Hematopoietic multipotent progenitor cell treated with erythropoietin and hydrocortisone succinate and interleukin-3 and kit ligand, for 6 days (in vitro differentiated cells): ENCODE results near the gene ATXN10.
A peak's percentile ranks its signal among the peaks of the same experiment; 100 is the strongest.
"Not testable (repeated sequence)": the region's sequence is repeated elsewhere in the genome, so short reads cannot be mapped to it uniquely, and the experiment has no call there.

ENCODE experiments used
- DNase-seq: peaks from one replicate; pipeline ENCODE4 v3.0.0-alpha.2; 2015

Gene ATXN10

GRCh38 chr22:45644714-45645113 lies 26.9 kb upstream of the ATXN10 start:
- no peak for DNase-seq

DNA sequence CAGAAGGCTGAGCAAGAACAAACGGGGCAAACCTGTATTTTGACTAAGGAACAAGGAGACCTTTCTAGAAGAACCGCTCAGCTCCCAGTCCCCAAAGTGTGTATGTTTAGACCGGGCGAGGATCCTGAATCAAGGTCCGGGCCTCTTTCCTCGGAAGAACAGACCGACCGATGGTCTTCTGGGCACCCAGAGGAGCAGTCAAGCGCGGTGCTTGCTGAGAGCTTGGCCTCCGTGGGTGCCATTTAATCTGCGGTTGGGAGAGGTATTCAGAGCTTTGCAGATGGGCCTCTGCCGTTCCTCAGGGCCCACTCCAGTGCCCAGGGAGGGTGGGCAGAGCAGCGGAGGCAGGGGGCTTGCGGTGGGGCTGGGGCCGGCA lies 26.5 kb upstream of the ATXN10 start:
- DNase-seq, result no peak

- peak; percentile 76 for DNase-seq
These were observed 25.9 kb upstream of the ATXN10 start for GRCh38 chr22:45645526-45646414.

DNA sequence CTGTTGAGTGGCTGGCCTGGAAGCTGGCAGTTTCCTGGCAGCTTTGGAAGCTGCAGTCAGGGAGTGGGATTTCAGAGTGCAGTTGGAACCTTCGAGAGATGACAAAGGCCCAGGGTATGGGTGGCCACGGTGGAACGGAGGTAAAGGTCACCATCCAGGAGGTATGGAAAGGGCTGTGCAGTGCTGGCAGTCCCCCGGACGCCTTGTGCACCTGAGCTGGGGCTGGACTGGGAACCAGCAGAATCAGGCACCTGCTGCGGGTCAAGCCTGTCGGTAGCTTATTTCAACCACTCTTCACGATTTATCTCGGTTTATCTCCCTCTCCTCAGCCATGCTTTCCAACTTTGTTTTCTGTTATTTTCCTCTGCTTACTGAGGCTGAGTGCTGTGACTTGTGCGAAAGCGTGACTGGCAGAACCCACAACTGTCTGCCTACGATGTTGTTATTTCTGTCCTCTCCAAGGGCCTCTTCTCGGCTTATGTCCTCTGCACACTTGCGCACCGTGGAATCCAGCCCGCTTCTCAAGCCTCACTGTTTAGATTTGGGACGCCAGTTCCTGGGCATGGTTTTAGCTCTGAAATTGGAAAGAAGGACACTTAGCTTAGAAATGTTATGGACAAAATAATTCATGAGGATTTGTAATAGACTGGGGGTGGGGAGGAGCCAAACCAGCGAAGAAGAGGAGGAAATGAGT lies 24.0 kb upstream of the ATXN10 start:
- no peak for DNase-seq

- no peak for DNase-seq
These were observed 23.1 kb upstream of the ATXN10 start for GRCh38 chr22:45648301-45649117.

GRCh38 chr22:45649809-45650208 lies 21.8 kb upstream of the ATXN10 start:
- DNase-seq, result no peak

DNA sequence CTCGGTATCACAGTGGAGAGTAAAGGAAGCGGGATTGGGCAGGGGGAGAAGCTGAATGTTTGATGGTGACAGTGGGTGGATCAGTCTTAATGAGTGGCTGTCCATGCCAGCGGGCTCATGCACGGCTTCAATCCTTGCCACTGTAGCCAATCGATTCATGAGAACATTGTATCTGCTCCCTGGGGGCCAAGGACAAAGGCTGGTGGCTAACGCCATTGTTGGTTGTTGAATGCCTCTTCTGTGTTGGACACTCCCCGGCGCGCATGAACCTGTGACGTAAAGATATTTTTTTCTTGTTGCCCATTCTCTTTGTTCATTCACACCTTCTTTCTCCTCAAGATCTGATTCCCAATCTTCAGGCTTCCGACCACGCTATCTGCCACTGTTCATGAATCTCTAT lies 20.9 kb upstream of the ATXN10 start:
- DNase-seq, result no peak

GRCh38 chr22:45651931-45652528 lies 19.6 kb upstream of the ATXN10 start:
- no peak for DNase-seq

DNA sequence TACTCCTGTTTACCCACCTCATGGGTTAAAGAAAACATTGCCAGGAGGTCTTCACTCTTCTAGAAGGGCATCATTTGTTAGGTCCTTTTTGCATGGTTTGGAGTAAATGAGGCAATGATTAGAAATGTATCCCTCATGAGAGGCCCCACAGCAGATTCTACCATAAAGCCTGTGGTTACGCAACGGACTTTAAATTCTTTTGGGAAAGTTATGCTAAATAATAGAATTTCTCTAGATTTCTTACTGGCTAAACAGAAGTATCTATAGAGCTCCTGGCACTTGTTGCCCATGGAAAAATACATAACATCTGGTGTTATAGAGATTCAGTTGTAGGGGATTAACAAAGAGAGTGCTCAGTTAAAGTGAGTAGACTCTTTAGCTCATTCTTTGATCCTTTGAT lies 15.1 kb upstream of the ATXN10 start:
- DNase-seq, result no peak

DNA sequence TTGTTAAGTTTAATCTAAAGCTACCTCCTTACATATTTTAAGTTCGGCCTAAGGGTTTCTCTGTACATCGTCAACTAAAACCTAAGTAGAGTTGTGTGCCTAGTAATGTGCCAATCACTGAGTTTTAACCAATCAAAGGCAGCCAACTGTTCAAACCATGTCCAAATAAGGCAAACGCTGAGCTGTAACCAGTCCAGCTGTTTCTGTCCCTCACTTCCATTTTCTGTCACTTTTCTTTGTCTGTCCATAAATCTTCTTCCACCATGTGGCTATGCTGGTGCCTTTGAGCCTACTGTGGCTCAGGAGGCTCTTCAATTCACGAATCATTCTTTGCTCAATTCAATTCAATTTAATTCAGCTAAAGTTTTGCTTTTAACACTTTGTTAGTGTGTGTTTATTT lies 13.9 kb upstream of the ATXN10 start:
- no peak for DNase-seq

DNA sequence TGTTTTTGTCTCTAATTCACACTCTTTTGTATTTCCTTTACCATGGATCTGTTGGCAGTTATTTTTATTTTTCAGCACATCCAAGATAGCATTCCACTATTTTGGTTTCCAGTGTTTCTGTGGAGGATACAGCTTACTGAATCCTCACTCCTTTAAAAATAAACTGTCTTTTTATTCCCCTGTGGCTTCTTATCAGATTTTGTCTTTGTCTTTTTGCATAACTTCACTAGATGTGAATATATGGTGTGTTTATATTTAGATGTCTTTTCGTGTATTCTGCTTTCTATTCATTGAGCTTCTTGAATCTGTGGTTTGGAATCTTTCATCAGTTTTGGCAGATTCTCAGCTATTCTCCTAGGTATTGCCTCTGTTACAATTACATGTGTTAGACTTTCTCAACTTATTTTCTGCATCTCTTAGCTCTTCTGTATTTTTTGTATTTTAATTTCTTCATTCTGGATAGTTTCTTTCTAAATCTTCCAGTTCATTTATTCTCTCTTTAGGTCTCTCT lies 7.4 kb upstream of the ATXN10 start:
- no peak for DNase-seq

DNA sequence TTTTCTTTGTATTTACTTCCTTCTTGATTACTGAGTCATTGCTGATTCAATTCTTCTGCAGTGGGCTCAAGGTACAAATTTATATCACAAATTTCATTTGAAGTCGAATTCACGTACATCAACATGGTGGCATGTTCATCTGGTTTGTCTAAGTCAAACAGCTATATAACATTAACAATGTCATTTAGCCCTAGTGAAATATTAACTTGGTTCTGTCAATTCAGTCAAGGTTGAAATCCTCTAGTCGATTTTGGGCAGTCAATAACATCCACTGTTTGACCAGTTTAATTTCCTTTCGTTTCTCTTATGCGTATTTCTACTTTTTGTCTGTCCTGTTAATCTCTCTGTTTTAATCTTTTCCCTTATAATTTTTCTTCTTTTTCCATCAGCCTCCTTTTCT lies 4.1 kb upstream of the ATXN10 start:
- DNase-seq, result no peak

- DNase-seq, result not testable (repeated sequence)
These were observed 1.3 kb upstream of the ATXN10 start for GRCh38 chr22:45670363-45670762.

GRCh38 chr22:45670981-45671782 lies 452 bp upstream of the ATXN10 start:
- peak; percentile 29 for DNase-seq

DNA sequence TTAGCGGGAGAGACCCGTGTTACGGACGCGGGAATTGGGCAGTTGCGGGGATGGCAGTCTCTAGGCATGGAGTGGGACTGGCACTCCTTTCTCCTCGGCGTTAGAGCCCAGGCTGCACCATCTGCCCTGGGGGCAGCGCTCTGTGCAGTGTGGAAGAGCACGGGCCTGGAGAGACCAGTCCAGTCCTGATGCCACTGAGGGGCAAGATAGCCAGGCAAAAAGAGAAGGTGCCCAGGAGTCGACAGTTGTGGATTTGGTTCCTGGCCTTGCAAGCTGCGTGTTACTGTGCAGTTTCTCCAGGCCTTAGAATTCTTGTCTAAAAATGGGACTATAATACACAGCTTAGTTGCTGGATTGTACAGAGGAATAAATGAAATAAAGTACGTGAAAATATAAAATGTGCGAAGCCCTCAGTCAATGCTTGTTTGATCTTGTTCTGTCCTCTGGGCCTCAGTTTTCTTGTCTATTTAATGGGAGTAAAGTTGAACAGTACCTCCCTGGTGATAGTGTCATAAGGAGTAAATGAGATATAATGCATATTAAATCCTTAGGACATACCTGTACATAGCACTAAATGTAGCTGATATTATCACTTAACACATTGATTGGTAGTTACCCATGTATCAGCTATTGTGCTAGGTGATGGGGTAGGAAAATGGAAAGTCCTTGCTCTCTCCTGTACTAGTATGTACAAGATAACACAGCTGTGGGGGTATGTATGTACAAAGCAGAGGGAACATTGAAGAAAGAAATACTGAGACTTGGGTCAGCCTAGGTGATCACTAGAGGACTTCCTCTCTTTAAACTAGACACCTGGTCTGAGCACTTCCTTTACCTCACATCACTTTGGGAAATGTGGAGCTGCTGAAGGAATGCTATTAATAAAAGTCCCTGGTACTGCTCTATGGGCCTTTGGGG lies 1.2 kb downstream of the ATXN10 start:
- peak; percentile 36 for DNase-seq

DNA sequence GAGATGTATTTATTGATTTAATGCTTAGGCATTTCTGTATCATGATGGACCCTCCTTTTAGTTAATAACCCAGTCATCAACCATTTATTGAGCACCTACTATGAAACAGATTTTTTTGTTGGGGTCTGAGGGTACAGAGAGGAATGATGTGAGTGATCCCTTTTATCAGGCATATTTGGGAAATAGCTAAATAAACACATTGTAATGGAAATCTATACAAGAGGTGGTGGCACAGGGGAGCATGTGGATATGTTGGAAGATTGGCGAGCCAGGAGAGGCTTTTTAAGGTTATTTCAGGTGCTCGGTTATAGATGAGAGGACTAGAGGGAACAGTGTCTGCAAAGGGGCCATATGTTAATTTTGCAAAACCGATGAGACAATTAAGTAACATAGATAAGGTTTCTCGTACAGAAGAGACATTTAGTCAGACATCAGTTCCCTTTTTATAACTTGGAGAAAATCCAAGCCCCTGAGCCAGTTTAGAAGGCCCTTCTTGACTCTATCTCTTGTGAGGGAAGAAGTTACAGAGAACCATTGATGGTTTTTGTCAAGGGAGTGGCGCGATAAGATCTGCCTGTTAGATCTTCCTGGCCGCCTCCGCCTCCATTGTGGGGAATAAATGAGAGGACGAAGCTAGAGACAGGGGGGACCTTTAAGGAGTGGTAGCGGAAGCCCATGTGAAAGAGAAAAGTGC lies 2.0 kb downstream of the ATXN10 start:
- peak; percentile 81 for DNase-seq

DNA sequence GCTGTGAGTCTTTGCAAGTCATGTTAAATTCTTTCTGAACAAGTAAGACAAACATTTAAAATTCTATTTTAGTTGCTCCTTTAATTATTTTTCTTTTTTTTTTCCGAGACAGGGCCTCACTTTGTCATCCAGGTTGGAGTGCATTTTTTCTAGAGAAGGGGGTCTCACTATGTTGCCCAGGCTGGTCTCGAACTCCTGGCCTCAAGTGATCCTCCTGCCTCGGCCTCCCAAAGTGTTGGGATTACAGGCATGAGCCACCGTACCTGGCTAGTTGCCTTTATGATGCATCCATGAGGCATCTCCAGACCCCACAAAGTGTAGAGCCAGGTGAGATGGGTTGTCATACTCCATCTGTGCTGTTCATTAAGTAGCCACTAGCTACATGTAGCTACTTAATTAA lies 4.4 kb downstream of the ATXN10 start:
- no peak for DNase-seq

DNA sequence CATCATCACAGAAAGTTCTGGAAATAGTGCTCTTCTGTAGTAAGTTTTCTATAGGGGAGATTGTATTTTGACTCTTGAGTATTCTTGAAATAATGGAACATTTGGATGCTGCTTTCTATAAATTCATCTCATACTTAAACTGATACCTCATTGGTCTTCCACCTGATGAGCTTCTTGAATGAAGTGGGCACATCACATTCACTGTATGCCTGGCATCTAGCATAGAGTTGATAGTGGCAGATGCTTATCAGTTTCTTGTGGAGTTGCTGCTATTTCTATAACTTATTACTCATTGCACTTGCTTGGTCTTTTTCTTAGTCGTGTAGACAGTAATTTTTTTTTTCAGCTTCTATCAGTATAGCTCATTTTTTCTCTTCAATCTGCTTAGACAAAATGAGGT lies 5.4 kb downstream of the ATXN10 start:
- peak; percentile 51 for DNase-seq

DNA sequence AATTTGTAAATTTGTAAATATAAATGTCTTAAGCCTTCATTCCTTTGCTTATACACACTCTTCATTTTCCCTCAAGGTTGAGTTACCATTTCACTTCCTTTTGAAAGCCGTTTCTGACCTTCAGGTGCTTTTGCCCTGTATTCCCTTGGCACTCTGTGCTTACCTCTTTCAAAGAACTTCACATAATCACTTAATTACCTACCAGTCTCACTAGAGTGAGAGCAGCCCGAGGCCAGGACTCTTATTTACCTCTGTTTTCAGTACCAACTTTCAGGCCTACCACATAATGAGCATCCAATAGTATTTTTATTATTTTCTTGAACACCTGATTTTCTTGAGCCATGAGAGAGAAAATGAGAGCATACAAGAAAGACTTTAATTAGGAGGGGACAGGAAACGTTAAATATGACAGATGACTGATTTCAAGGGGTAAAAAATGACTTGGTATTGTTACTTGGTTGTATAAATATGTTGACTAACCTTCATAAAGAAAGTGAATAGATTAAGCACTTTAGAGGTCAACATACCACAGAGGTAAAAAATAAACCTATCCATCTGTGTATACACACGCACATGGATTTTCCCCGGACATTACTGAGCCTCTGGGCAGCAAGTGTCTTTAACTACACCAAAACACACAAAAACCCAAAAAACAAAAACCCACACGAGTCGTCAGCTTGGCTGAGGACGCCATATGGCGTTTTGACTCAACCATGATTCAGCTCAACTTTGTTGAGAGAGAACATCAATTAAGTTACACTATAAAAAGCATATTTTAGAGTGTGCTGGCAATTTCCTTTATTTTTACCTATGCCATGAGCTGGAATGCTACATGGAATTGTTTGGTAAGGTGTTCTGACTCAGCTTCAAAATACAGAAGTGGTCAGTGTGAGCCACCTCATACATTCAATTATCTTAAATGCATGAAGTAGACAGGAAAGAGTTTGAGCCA lies 7.6 kb downstream of the ATXN10 start:
- DNase-seq, result no peak
